ENCODE measurements around the gene ACADSB.

DNA sequence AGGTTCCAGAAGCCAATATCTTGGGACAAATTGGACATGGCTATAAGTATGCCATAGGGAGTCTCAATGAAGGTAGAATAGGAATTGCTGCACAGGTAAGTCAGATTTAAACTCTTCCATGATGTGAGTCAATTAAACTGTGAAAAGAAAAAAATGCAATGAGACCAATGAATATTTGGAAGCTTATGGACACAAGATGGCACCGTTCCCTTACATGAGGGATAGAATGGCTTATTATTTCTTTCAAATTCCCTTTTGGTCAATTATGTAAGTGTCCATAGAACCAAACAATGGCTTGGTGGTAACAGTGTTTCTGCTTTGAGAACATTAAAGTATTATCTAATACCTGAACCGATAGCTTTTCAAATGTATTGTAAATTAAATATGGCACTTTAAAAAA, 35.6 kb downstream of the ACADSB start:
- TF ChIP-seq, protein P1, sequence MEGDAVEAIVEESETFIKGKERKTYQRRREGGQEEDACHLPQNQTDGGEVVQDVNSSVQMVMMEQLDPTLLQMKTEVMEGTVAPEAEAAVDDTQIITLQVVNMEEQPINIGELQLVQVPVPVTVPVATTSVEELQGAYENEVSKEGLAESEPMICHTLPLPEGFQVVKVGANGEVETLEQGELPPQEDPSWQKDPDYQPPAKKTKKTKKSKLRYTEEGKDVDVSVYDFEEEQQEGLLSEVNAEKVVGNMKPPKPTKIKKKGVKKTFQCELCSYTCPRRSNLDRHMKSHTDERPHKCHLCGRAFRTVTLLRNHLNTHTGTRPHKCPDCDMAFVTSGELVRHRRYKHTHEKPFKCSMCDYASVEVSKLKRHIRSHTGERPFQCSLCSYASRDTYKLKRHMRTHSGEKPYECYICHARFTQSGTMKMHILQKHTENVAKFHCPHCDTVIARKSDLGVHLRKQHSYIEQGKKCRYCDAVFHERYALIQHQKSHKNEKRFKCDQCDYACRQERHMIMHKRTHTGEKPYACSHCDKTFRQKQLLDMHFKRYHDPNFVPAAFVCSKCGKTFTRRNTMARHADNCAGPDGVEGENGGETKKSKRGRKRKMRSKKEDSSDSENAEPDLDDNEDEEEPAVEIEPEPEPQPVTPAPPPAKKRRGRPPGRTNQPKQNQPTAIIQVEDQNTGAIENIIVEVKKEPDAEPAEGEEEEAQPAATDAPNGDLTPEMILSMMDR (IDR thresholded peaks at IDR 0.05) = no peak
- TF ChIP-seq POLR2A (IDR thresholded peaks at IDR 0.05) = no peak

Measured in breast epithelium (tissue), 3 donors.